CD14-positive monocyte (primary cell): ENCODE data around the gene OR1A2. TPM values are rescaled to one million over a fixed set of nuclear protein-coding genes. Genes with fewer than 3 reads are reported as not detected.
A peak's percentile ranks its signal among the peaks of the same experiment; 100 is the strongest.

ENCODE experiments used
- DNase-seq, 3 donors: peaks; one replicate each; pipeline ENCODE4 v3.0.0-alpha.2; 2011 to 2022
- H2AFZ ChIP-seq: 2 replicates; pipeline ENCODE4 v1.6.0; 2012; ENCODE audit warnings: mild to moderate bottlenecking, low read depth, low read length, inconsistent platforms; ENCODE audit not compliant: insufficient read depth, poor library complexity, severe bottlenecking
- H3K27ac ChIP-seq, 2 donors: 1 replicate in 1 of 2; 2 replicates in 1 of 2; pipeline ENCODE4 v1.5.1; 2012 to 2013; ENCODE audit warnings: low read length in 2 of 2, control low read depth in 1 of 2, inconsistent platforms in 1 of 2, low read depth in 1 of 2, mild to moderate bottlenecking in 1 of 2
- H3K27me3 ChIP-seq, 2 donors: one replicate each; pipeline versions ENCODE4 v1.6.0 to v1.6.1; 2011 to 2013; ENCODE audit warnings: low read length in 2 of 2; ENCODE audit not compliant: control insufficient read depth in 2 of 2, insufficient read depth in 2 of 2
- H3K36me3 ChIP-seq, 2 donors: replicated peaks in 1 of 2; 1 replicate in 1 of 2; 2 replicates in 1 of 2; pipeline versions ENCODE4 v1.5.1 to v1.6.1; 2012 to 2013; ENCODE audit warnings: low read length in 2 of 2, control low read depth in 1 of 2, inconsistent platforms in 1 of 2, mild to moderate bottlenecking in 1 of 2; ENCODE audit not compliant: insufficient read depth in 2 of 2, control insufficient read depth in 1 of 2
- H3K4me1 ChIP-seq, 2 donors: 1 replicate in 1 of 2; 2 replicates in 1 of 2; pipeline versions ENCODE4 v1.5.1 to v1.6.1; 2012 to 2013; ENCODE audit warnings: low read length in 2 of 2, control low read depth in 1 of 2, inconsistent platforms in 1 of 2, mild to moderate bottlenecking in 1 of 2, moderate library complexity in 1 of 2; ENCODE audit not compliant: insufficient read depth in 2 of 2, control insufficient read depth in 1 of 2
- H3K4me2 ChIP-seq: replicated peaks from 2 replicates; pipeline ENCODE3; 2012; ENCODE audit warnings: low read length, moderate library complexity, mild to moderate bottlenecking; ENCODE audit not compliant: poor library complexity, severe bottlenecking; ENCODE audit errors: extremely low read depth
- H3K4me3 ChIP-seq, 3 experiments: fragments of 200-600 bp in 1 of 3; sonication (generic) in 1 of 3; replicated peaks in 1 of 3; 1 replicate in 2 of 3; 2 replicates in 1 of 3; pipeline ENCODE4 v1.5.1; 2011 to 2013; ENCODE audit warnings: low read length in 3 of 3, mild to moderate bottlenecking in 3 of 3, control low read depth in 2 of 3, low read depth in 2 of 3, inconsistent platforms in 1 of 3, moderate library complexity in 1 of 3
- H3K79me2 ChIP-seq: 2 replicates; pipeline ENCODE4 v1.6.0; 2012; ENCODE audit warnings: mild to moderate bottlenecking, control low read depth, inconsistent platforms, low read length, moderate library complexity; ENCODE audit not compliant: insufficient read depth
- H3K9ac ChIP-seq: 2 replicates; pipeline ENCODE4 v1.6.0; 2017; ENCODE audit warnings: low read length, mild to moderate bottlenecking; ENCODE audit not compliant: insufficient read depth, poor library complexity, severe bottlenecking
- H3K9me3 ChIP-seq, 2 donors: replicated peaks in 1 of 2; 1 replicate in 1 of 2; 2 replicates in 1 of 2; pipeline versions ENCODE4 v1.5.1 to v1.6.1; 2012 to 2013; ENCODE audit warnings: low read length in 2 of 2, control low read depth in 1 of 2; ENCODE audit not compliant: control insufficient read depth in 1 of 2, insufficient read depth in 1 of 2
- H4K20me1 ChIP-seq: 2 replicates; pipeline ENCODE4 v1.6.0; 2012; ENCODE audit warnings: mild to moderate bottlenecking, low read length, control low read depth, moderate library complexity; ENCODE audit not compliant: insufficient read depth
- H3K27ac Mint-ChIP-seq, 7 donors: one replicate each; pipeline ENCODE4 v1.8.0; 2020; ENCODE audit warnings: mild to moderate bottlenecking in 7 of 7, mixed read lengths in 7 of 7, moderate library complexity in 6 of 7, inconsistent platforms in 2 of 7
- H3K27me3 Mint-ChIP-seq, 3 donors: one replicate each; pipeline ENCODE4 v1.8.0; 2021 to 2022; ENCODE audit warnings: low read depth in 3 of 3, mild to moderate bottlenecking in 3 of 3, mixed read lengths in 3 of 3, moderate library complexity in 3 of 3, inconsistent platforms in 1 of 3
- H3K36me3 Mint-ChIP-seq, 2 donors: one replicate each; pipeline ENCODE4 v1.8.0; 2020; ENCODE audit warnings: mixed read lengths in 2 of 2, inconsistent platforms in 1 of 2, mild to moderate bottlenecking in 1 of 2
- H3K4me1 Mint-ChIP-seq: one replicate; pipeline ENCODE4 v1.8.0; 2020; ENCODE audit warnings: mild to moderate bottlenecking, mixed read lengths
- H3K4me3 Mint-ChIP-seq, 2 donors: one replicate each; pipeline ENCODE4 v1.8.0; 2020; ENCODE audit warnings: mild to moderate bottlenecking in 2 of 2, mixed read lengths in 2 of 2, moderate library complexity in 1 of 2
- H3K9me3 Mint-ChIP-seq, 7 donors: one replicate each; pipeline ENCODE4 v1.8.0; 2020 to 2022; ENCODE audit warnings: mixed read lengths in 7 of 7, mild to moderate bottlenecking in 6 of 7, moderate library complexity in 6 of 7, inconsistent platforms in 2 of 7
- CTCF ChIP-seq: fragments of 200-600 bp; IDR thresholded peaks from one replicate; pipeline ENCODE4 v1.8.0; 2022; ENCODE audit warnings: antibody characterized with exemption, mild to moderate bottlenecking
- WGBS: methylation state at CpG from one replicate; pipeline ENCODE4 v1.1.5; 2013; ENCODE audit warnings: missing lambda C conversion rate; ENCODE audit not compliant: insufficient coverage; 5-methylcytosine and 5-hydroxymethylcytosine counted together
- intact Hi-C, 2 donors: fragments of 100-400 bp; cut with micrococcal nuclease; formaldehyde crosslinking; loops; one replicate each; pipeline versions ENCODE4 v1.15.0 to v1.15.1; 2023
- polyA minus RNA-seq: library from RNA; depleted of rRNA, polyadenylated mRNA; stranded (reverse); fragments of >200 nt; gene quantifications from 2 replicates; pipeline ENCODE4 v1.2.3, GENCODE V29; 2012
- polyA plus RNA-seq, 3 donors: library from polyadenylated mRNA; depleted of rRNA in 1 of 3; unstranded in 2 of 3; stranded (reverse) in 1 of 3; fragments of 300-500 nt in 2 of 3; fragments of >200 nt in 1 of 3; fragmentation: Illumina TruSeq in 2 of 3; gene quantifications; 1 replicate in 2 of 3; 2 replicates in 1 of 3; pipeline ENCODE4 v1.2.3, GENCODE V29; 2012 to 2021
- total RNA-seq, 12 experiments: library from RNA in 1 of 12; stranded (reverse) in 1 of 12; fragments of 120-200 nt in 1 of 12; gene quantifications; one replicate each; pipeline ENCODE4 v1.2.4 and lab custom pipeline; 2013 to 2026; ENCODE audit warnings: mixed read lengths in 6 of 12, inconsistent platforms in 1 of 12

The OR1A2 gene, protein sequence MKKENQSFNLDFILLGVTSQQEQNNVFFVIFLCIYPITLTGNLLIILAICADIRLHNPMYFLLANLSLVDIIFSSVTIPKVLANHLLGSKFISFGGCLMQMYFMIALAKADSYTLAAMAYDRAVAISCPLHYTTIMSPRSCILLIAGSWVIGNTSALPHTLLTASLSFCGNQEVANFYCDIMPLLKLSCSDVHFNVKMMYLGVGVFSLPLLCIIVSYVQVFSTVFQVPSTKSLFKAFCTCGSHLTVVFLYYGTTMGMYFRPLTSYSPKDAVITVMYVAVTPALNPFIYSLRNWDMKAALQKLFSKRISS
- total RNA-seq (2013) = not detected
- not detected for polyA plus RNA-seq
- polyA minus RNA-seq = not detected in 2 replicates
- 0 to 0.12 (median 0) reads per million in 11 experiments for total RNA-seq (lab: John Stamatoyannopoulos, UW)

- peaks cover 11 to 15% of the 10 kb centered on the region in 2 donors for H3K9me3 ChIP-seq
- no peak within 1 kb of the TSS for H3K4me3 ChIP-seq
- Mint-ChIP-seq H3K27ac (no peak within 1 kb of the TSS), H3K36me3 (no peaks in the 10 kb centered on the region), H3K4me3 (no peak within 1 kb of the TSS), H3K27me3 (peaks cover 1 to 5% (median 1%) of the 10 kb centered on the region in 3 donors), H3K9me3 (peaks cover 14 to 25% (median 20%) of the 10 kb centered on the region in 7 donors), H3K4me1 (no peaks in the 10 kb centered on the region)
- peaks cover 0 to 3% of the 10 kb centered on the region in 2 donors for H3K27me3 ChIP-seq
- H2AFZ ChIP-seq = no peak within 1 kb of the TSS
- intact Hi-C loops = no loop called here
- no peaks in the 10 kb centered on the region for H4K20me1 ChIP-seq
- no peak within 1 kb of the TSS for H3K4me2 ChIP-seq
- H3K27ac ChIP-seq = no peak within 1 kb of the TSS
- no peaks in the 10 kb centered on the region for H3K36me3 ChIP-seq
- no peak for TF ChIP-seq CTCF
- whole genome bisulfite sequencing = no CpG with 5 or more reads among the region's 4 CpGs
- H3K79me2 ChIP-seq = no peaks in the 10 kb centered on the region
- no peaks in the 10 kb centered on the region for H3K4me1 ChIP-seq
- DNase-seq = no peak
- H3K9ac ChIP-seq = no peak within 1 kb of the TSS
These were observed at the start of gene OR1A2 for GRCh38 chr17:3197219-3197618. Gene OR1A2 (plus strand): TSS chr17:3197519. CDS start chr17:3197519, 0 bp downstream.

- no peak for TF ChIP-seq CTCF
- Histone ChIP-seq H3K36me3 (no peaks in the 10 kb centered on the region), H3K79me2 (no peaks in the 10 kb centered on the region), H3K4me3 (no peak overlapping the region), H4K20me1 (no peaks in the 10 kb centered on the region), H2AFZ (no peak overlapping the region), H3K27ac (no peak overlapping the region), H3K4me1 (peaks cover 12 to 20% of the 10 kb centered on the region in 2 donors), H3K27me3 (peaks cover 3 to 7% of the 10 kb centered on the region in 2 donors), H3K9ac (no peak overlapping the region), H3K4me2 (peak overlapping the region; percentile 21), H3K9me3 (peaks cover 2 to 9% of the 10 kb centered on the region in 2 donors)
- Mint-ChIP-seq H3K4me3 (peak overlapping the region in 1 of 2 donors; percentile 46), H3K27ac (no peak overlapping the region), H3K27me3 (peaks cover 4 to 21% (median 18%) of the 10 kb centered on the region in 3 donors), H3K36me3 (no peaks in the 10 kb centered on the region), H3K4me1 (peaks cover 25% of the 10 kb centered on the region), H3K9me3 (peaks cover 0 to 19% (median 13%) of the 10 kb centered on the region in 7 donors)
- peak in 2 of 3 donors; percentile 6 to 38 for DNase-seq
- whole genome bisulfite sequencing = no CpG with 5 or more reads among the region's 1 CpG
- intact Hi-C loops = no loop called here
These were observed 40.1 kb upstream of the OR1A2 start for GRCh38 chr17:3157218-3157617.
